ENCODE measurements around the gene ABHD10.

The ABHD10 gene

GRCh38 chr3:111955876-111956275, 22.9 kb upstream of the ABHD10 start:
- H3K36me3 ChIP-seq, result no peaks in the 10 kb centered on the region
- no peak for TF ChIP-seq CTCF (IDR thresholded peaks at IDR 0.05)

GRCh38 chr3:111956449-111956848, 22.4 kb upstream of the ABHD10 start:
- H3K9me3 ChIP-seq, result no peaks in the 10 kb centered on the region
- H3K27me3 ChIP-seq, result no peaks in the 10 kb centered on the region
- no peak overlapping the region for H3K4me3 ChIP-seq (ENCODE audit: low read depth in 1 of 2, low read length in 1 of 2)
- H3K27ac ChIP-seq, result no peak overlapping the region
- no peaks in the 10 kb centered on the region for H3K4me1 ChIP-seq (ENCODE audit: control insufficient read depth in 1 of 2, insufficient read depth in 1 of 2, low read depth in 1 of 2, low read length in 1 of 2)
- no peaks in the 10 kb centered on the region for H3K36me3 ChIP-seq
- no peak for TF ChIP-seq CTCF (IDR thresholded peaks at IDR 0.05)

More at GRCh38 chr3:111955876-111956275, 22.9 kb upstream of the ABHD10 start:
- Histone ChIP-seq H3K4me3 (ENCODE audit: low read depth in 1 of 2, low read length in 1 of 2) (no peak overlapping the region), H3K27me3 (no peaks in the 10 kb centered on the region), H3K4me1 (ENCODE audit: control insufficient read depth in 1 of 2, insufficient read depth in 1 of 2, low read depth in 1 of 2, low read length in 1 of 2) (no peaks in the 10 kb centered on the region), H3K27ac (no peak overlapping the region), H3K9me3 (no peaks in the 10 kb centered on the region)

GRCh38 chr3:111956995-111957734, 21.7 kb upstream of the ABHD10 start:
- no peaks in the 10 kb centered on the region for H3K4me1 ChIP-seq (ENCODE audit: control insufficient read depth in 1 of 2, insufficient read depth in 1 of 2, low read depth in 1 of 2, low read length in 1 of 2)
- TF ChIP-seq CTCF (IDR thresholded peaks at IDR 0.05), result no peak
- no peaks in the 10 kb centered on the region for H3K27me3 ChIP-seq
- H3K9me3 ChIP-seq, result no peaks in the 10 kb centered on the region
- no peaks in the 10 kb centered on the region for H3K36me3 ChIP-seq
- no peak overlapping the region for H3K4me3 ChIP-seq (ENCODE audit: low read depth in 1 of 2, low read length in 1 of 2)
- no peak overlapping the region for H3K27ac ChIP-seq

- H3K27ac ChIP-seq, result no peak overlapping the region
- TF ChIP-seq CTCF (IDR thresholded peaks at IDR 0.05), result no peak
- no peaks in the 10 kb centered on the region for H3K4me1 ChIP-seq (ENCODE audit: control insufficient read depth in 1 of 2, insufficient read depth in 1 of 2, low read depth in 1 of 2, low read length in 1 of 2)
- H3K4me3 ChIP-seq (ENCODE audit: low read depth in 1 of 2, low read length in 1 of 2), result no peak overlapping the region
- no peaks in the 10 kb centered on the region for H3K36me3 ChIP-seq
- H3K9me3 ChIP-seq, result no peaks in the 10 kb centered on the region
- no peaks in the 10 kb centered on the region for H3K27me3 ChIP-seq
These were observed 17.2 kb upstream of the ABHD10 start for GRCh38 chr3:111961461-111962164.

- Histone ChIP-seq H3K4me3 (ENCODE audit: low read depth in 1 of 2, low read length in 1 of 2) (no peak overlapping the region), H3K36me3 (no peaks in the 10 kb centered on the region), H3K27me3 (no peaks in the 10 kb centered on the region), H3K27ac (no peak overlapping the region), H3K4me1 (ENCODE audit: control insufficient read depth in 1 of 2, insufficient read depth in 1 of 2, low read depth in 1 of 2, low read length in 1 of 2) (no peaks in the 10 kb centered on the region), H3K9me3 (no peaks in the 10 kb centered on the region)
- no peak for TF ChIP-seq CTCF (IDR thresholded peaks at IDR 0.05)
These were observed 15.4 kb upstream of the ABHD10 start for GRCh38 chr3:111963424-111963823.
